HG02840 (cell line): ENCODE data around the gene RETREG3.

Experiments used
- ATAC-seq: cut with Tn5 transposase; IDR thresholded peaks from one replicate; pipeline ENCODE4 v1.9.1; 2021; ENCODE audit warnings: mild to moderate bottlenecking, moderate library complexity, moderate number of reproducible peaks; ENCODE audit not compliant: unreplicated experiment, low FRiP score

Gene RETREG3

GRCh38 chr17:42613699-42614295, 4.6 kb upstream of the RETREG3 start:
- ATAC-seq = no peak

DNA sequence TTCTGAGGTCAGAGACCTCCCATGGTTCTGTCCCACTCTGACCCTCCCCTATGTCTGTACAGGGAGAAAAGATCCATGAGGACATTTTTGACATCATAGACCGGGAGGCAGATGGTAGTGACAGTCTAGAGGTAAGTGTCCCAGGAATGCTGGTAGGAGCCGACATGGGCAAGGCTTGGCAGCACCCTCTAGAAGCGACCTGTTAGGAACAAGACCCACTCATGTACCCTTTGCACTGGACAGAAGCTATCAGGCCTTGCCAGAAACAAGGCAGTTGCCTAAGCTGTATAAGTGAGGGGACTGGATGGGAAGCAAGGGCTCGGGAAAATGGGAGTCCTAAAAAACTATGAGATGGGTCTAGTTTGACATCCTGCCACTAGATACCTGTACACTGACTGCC, 2.8 kb upstream of the RETREG3 start:
- no peak for ATAC-seq

GRCh38 chr17:42609814-42610801, 934 bp upstream of the RETREG3 start:
- ATAC-seq = peak; percentile 11

DNA sequence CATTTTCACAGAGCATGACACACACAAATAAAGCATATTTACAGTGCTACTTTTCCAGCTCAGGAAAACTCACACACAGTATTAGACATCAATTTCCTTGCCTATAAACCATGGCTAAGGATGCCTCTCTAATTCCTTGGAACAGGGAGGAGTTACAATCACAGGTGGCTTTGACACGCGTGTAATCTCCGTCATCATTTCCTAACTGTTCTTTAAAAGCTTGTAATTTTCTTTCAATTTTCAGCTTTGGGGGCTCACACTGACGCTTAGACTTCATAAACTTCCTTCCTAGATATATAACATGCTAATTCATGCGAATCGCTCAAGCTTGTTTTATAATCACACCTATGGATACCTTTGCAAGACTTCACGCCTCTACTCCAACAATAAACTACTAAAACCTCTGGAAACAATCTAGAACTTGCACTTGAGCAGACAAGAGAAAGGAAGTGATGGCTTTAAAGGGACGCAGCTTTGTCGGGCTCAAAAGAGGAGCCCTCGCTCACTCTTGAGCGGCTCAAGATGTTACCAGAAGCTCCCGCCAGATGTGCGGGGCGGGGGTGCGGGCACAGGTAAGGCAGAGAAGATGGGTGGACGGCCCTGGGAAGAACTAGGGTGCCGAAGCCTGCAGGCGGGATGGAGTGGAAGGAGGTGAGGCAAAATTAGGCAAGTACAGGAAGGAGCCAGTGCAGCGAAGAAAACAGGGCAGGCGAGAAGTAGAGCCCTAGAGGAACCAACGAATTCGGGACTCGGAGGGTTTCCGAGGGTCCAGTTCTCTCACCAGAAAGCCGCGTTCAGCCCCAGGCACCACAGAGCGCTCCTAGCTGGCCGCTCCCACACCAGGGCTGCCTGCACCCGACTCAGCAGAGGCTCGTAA, 631 bp downstream of the RETREG3 start:
- peak; percentile 25 for ATAC-seq

DNA sequence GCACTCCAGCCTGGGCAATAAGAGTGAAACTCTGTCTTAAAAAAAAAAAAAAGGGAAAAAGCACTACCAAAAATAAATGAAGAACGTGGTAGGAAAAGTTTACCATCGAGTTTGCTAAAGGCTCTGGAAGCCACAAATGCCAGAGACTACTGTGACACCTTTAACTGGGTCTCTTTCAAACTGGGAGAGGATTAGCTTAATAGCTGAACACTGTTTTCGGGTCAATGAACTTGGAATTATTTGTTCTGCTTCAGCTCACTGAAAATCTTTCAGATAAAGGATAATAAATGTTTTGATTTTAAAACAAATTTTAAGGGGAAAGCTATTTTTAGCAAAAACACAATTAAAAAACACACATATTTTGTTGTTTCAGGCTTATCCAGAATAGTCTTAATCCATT, 1.4 kb downstream of the RETREG3 start:
- ATAC-seq = no peak

- ATAC-seq = no peak
Measured at GRCh38 chr17:42603318-42603717, 5.9 kb downstream of the RETREG3 start.

GRCh38 chr17:42598905-42599304, 10.3 kb downstream of the RETREG3 start:
- no peak for ATAC-seq

- no peak for ATAC-seq
Measured at GRCh38 chr17:42596386-42596785, 12.8 kb downstream of the RETREG3 start.

DNA sequence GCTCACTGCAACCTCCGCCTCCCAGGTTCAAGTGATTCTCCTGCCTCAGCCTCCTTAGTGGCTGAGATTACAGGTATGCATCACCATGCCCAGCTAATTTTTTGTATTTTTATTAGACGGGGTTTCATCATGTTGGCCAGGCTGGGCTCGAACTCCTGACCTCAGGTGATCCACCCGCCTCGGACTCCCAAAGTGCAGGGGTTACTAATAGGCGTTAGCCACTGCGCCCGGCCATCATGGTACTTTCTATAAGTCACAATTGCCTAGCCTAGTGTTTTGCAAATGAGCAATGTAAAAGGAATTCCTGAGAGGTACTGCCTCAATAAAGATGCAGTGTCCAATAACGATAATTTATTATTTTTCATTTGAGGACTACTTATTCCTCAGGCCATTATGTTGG, 17.8 kb downstream of the RETREG3 start:
- no peak for ATAC-seq

- no peak for ATAC-seq
Measured at GRCh38 chr17:42590886-42591285, 18.3 kb downstream of the RETREG3 start.

- ATAC-seq = no peak
Measured at GRCh38 chr17:42586514-42587230, 22.5 kb downstream of the RETREG3 start.

DNA sequence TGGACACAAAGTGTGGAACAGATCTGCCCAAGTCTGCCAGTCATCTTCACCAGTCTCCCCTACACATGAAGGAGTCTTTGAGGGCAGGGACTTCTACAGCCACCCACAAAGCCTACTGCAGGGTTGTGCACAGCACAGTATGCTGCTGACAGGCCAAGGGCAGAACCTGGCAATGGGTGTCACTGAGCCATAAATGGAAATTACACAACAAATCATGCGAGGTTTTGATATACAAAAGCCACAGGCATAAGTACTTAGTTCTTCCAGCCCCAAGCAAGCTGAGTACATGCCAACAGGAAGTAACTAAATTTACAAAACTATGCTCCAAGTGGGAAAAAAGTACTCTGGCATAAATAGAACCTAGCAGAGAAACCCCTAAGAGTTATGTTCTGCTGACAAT, 23.8 kb downstream of the RETREG3 start:
- no peak for ATAC-seq

- ATAC-seq = no peak
Measured at GRCh38 chr17:42584880-42585279, 24.3 kb downstream of the RETREG3 start.

DNA sequence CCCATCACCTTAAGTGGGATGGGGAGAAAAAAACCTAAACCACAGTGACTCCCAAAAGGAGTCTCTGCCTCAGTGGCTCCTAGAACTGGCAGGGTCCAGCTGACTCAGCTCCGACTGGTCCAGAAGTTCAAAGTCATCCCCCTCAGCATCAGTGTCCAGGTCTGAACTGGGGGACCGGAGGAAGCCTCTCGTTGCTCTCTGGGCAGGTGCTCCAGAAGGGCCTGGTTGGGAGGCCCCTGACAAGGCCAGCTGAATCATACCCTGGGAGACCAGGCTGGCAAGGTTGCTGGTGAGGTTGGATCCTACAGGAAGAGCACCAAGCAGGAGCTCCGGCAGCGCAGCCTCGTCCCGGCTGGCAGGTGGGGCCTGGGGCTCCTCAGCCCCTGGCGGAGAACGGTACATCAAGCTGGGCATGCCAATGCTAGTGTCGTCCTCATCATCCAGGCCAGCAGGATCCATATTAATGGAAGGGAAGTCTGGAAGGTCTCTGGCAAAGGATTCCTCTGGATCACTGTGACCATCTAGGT, 27.4 kb downstream of the RETREG3 start:
- no peak for ATAC-seq

DNA sequence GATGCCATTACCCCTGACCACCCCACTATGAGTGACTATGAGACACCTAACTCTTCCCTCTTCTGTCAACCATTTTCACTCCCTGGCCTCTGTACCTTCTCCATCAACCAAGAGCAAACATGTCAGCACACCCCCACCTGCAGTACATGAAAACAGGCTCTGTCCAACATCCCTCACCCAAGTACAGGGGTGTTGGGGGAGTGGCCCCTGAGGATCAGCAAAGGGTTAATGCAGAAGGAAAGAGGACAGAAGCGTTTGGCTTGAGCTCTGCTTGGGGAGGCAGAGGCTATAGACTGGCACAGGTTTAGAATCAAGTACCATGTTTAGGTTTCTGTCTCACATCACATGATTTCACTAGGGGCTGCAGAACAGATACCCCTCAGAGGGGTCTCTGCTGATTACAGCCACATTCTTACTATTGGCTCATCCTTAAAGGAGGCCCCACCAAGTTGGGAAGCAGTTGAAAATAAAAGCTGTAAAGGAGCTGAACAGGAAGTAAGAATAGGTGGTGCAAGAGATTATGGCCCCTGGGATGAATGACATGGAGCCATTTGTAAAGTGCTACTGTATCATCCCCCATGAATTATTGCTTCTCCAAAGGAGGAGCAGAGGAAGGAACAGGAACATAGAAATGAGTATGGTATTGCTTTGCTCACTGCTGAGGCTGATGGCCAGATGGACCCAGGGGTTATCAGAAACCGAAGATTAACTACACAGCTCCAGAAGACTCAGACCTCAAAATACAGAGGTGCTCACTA, 29.2 kb downstream of the RETREG3 start:
- ATAC-seq = no peak

- ATAC-seq = peak; percentile 60
Measured at GRCh38 chr17:42578282-42578869, 30.8 kb downstream of the RETREG3 start.

- ATAC-seq = peak; percentile 61
Measured at GRCh38 chr17:42577532-42578281, 31.5 kb downstream of the RETREG3 start, which contains the start of gene PSMC3IP. Gene PSMC3IP (minus strand): TSS chr17:42577729. CDS start chr17:42577686, 43 bp downstream.

DNA sequence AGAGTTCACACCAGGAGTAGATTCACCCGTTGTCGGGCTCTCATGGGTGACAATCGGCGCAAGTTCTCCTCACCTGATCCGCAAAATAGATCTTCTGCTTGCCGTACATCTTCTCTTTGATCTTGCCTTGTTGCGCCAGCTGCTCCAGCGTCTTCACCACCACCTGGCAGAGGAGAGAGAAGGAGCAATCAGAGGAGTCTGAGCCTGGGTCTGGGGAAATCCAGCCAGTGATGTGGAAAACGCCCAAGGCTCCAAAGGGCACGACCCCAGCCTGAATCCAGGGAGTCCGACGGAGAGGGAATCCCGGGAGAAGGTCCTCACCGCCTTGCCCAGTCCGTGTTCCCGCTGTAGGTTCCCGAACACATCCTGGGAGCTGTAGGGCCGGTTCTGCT, 32.0 kb downstream of the RETREG3 start:
- ATAC-seq = no peak
